ENCODE data around the gene HAX1. TPM values are rescaled to one million over a fixed set of nuclear protein-coding genes. Genes with fewer than 3 reads are reported as not detected.
A peak's percentile ranks its signal among the peaks of the same experiment; 100 is the strongest.

Gene HAX1
- total and polyA plus RNA-seq, 9 donors, result 57.1 to 88.2 (median 68.0) TPM

DNA sequence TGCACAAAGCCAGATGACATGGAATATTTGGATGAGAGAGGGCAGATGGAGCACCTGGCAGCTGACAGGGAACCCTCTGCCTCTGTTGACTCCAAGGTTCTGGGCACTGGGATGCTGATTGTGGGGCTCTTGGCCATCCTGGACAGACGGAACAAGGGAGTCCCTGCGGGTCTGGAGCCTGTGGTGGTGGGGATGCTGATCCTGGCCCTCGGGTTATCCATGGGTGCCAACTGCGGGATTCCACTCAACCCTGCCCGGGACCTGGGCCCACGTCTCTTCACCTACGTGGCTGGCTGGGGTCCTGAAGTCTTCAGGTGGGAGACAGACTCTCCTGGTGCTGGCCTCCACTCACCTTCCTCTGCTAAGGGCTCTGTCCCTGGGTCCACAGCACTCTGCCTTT, 51.1 kb downstream of the HAX1 start:
- DNase-seq, result peak; percentile 1
- Histone ChIP-seq H3K27me3 (ENCODE audit: control insufficient read depth, insufficient read depth, low read length) (peaks cover 13% of the 10 kb centered on the region), H3K9me3 (replicated peaks; ENCODE audit: control insufficient read depth, low read depth, low read length) (no peaks in the 10 kb centered on the region), H3K4me1 (ENCODE audit: control insufficient read depth, insufficient read depth, low read length) (peaks cover 38% of the 10 kb centered on the region), H3K36me3 (ENCODE audit: control insufficient read depth, insufficient read depth, low read length) (no peaks in the 10 kb centered on the region), H3K27ac (ENCODE audit: low read length) (no peak overlapping the region), H3K4me3 (ENCODE audit: low read length) (no peak overlapping the region)
- 91% methylated on average over 5 of the region's 7 CpGs for WGBS (ENCODE audit: insufficient coverage)

DNA sequence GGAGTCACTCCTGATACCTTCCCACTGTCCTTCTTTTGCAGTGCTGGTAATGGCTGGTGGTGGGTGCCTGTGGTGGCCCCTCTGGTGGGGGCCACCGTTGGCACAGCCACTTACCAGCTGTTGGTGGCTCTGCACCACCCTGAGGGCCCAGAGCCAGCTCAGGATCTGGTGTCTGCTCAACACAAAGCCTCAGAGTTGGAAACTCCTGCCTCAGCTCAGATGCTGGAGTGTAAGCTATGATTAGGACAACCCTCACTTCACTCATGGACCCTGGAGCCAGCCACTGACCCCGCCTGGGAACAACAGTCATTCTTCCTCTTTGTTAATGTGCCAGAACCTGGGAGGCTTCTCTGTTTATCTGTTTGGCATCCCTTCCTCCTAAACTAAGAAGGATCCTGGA, 51.8 kb downstream of the HAX1 start:
- H3K9me3 ChIP-seq (replicated peaks; ENCODE audit: control insufficient read depth, low read depth, low read length), result no peaks in the 10 kb centered on the region
- peak; percentile 38 for DNase-seq
- H3K4me3 ChIP-seq (ENCODE audit: low read length), result no peak overlapping the region
- H3K27ac ChIP-seq (ENCODE audit: low read length), result no peak overlapping the region
- H3K27me3 ChIP-seq (ENCODE audit: control insufficient read depth, insufficient read depth, low read length), result peaks cover 15% of the 10 kb centered on the region
- no CpG with 5 or more reads among the region's 2 CpGs for WGBS (ENCODE audit: insufficient coverage)
- peaks cover 43% of the 10 kb centered on the region for H3K4me1 ChIP-seq (ENCODE audit: control insufficient read depth, insufficient read depth, low read length)
- H3K36me3 ChIP-seq (ENCODE audit: control insufficient read depth, insufficient read depth, low read length), result no peaks in the 10 kb centered on the region

DNA sequence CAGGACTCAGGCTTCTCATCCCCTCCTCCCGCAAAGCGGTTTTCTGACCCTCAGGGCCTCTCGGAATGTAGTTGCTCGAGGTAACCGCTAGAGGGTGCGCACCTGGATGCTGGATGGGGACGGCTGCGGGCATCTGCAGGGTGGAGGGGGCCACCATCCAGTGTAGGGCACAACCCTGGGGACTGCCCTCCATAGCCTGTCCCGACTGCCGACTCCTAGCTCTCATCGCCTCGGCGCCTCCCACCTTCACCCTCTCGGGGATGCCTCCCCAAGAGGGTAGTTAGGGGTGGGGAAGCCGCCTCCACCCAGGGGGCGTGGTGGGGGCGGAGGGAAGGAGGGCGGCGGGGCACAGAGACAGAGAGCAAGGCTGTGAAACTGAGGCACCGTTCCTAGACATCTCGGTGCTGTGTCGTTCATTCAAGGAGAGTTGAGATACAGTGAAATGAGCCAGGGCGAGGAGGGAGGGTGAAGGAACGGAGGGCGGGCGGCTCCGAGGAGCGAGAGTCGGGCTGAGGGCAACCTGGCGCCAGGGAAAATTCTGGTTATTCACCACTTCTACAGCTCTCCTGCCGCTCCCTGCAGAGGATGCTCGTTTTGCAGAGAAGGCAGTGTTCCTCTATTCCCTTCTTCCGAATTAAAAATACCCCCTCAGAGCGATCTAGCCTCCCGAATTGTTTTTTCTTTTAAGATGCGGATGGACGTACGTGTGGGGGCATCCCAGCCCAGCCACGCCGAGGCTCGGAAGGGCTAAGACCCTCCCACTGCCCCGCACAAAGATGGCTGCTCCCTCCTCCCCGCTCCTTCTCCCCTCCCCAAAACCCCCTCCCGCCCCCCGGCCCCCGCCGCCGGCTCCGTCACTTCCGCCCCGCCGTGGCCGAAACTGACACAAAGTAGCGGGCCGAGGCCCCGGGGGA, 52.5 kb downstream of the HAX1 start, which contains the start of gene ATP8B2:
Gene ATP8B2, plus strand, starts transcription at position 857 of the 914 bp plus-strand sequence. CDS start 2,617 bp downstream, outside the sequence.
- WGBS (ENCODE audit: insufficient coverage), result 0% methylated on average over 12 of the region's 56 CpGs
- Histone ChIP-seq H3K27ac (ENCODE audit: low read length) (peak within 1 kb of the TSS; percentile 98), H3K27me3 (ENCODE audit: control insufficient read depth, insufficient read depth, low read length) (peaks cover 15% of the 10 kb centered on the region), H3K36me3 (ENCODE audit: control insufficient read depth, insufficient read depth, low read length) (peaks cover under 1% of the 10 kb centered on the region), H3K4me3 (ENCODE audit: low read length) (peak within 1 kb of the TSS; percentile 83), H3K4me1 (ENCODE audit: control insufficient read depth, insufficient read depth, low read length) (peaks cover 48% of the 10 kb centered on the region), H3K9me3 (replicated peaks; ENCODE audit: control insufficient read depth, low read depth, low read length) (no peaks in the 10 kb centered on the region)
- peak; percentile 94 for DNase-seq

Other genes starting within 250 kb of the HAX1 start
- gene NUP210L, start 117.6 kb upstream of the HAX1 start, total RNA-seq, result 0.04 TPM
- gene NUP210L, start 117.6 kb upstream of the HAX1 start, polyA plus RNA-seq (ENCODE audit: insufficient read depth in 1 of 8, insufficient read length in 8 of 8, low replicate concordance in 1 of 8), result under 1 TPM in 4 of 8 donors, not detected in 4; 0.04 to 0.19 (median 0.11) TPM
- 281 TPM for gene TPM3, start 80.5 kb upstream of the HAX1 start, total RNA-seq
- gene TPM3, start 80.5 kb upstream of the HAX1 start, polyA plus RNA-seq (ENCODE audit: insufficient read depth in 1 of 8, insufficient read length in 8 of 8, low replicate concordance in 1 of 8), result 1,000 to 10,000 TPM in 1 of 8 donors, 100 to 1,000 TPM in 7; 374 to 1,141 (median 473) TPM
- not detected for gene CFAP141, start 66.3 kb upstream of the HAX1 start, total RNA-seq
- under 1 TPM in 1 of 8 donors, not detected in 7; 0.33 TPM for gene CFAP141, start 66.3 kb upstream of the HAX1 start, polyA plus RNA-seq (ENCODE audit: insufficient read depth in 1 of 8, insufficient read length in 8 of 8, low replicate concordance in 1 of 8)
- gene UBAP2L, start 51.7 kb upstream of the HAX1 start, total RNA-seq, result 42.7 TPM
- gene UBAP2L, start 51.7 kb upstream of the HAX1 start, polyA plus RNA-seq (ENCODE audit: insufficient read depth in 1 of 8, insufficient read length in 8 of 8, low replicate concordance in 1 of 8), result 100 to 1,000 TPM in 7 of 8 donors, 10 to 100 TPM in 1; 99.2 to 129 (median 107) TPM
- 0.04 TPM for gene AQP10, start 48.5 kb downstream of the HAX1 start, total RNA-seq
- 1 to 10 TPM in 1 of 8 donors, under 1 TPM in 2, not detected in 5; 0.09 to 2.2 (median 0.17) TPM for gene AQP10, start 48.5 kb downstream of the HAX1 start, polyA plus RNA-seq (ENCODE audit: insufficient read depth in 1 of 8, insufficient read length in 8 of 8, low replicate concordance in 1 of 8)
- gene ATP8B2, start 52.9 kb downstream of the HAX1 start, total RNA-seq, result 33.8 TPM
- 10 to 100 TPM; 16.4 to 33.4 (median 24.2) TPM for gene ATP8B2, start 52.9 kb downstream of the HAX1 start, polyA plus RNA-seq (ENCODE audit: insufficient read depth in 1 of 8, insufficient read length in 8 of 8, low replicate concordance in 1 of 8)
- 5.6 TPM for gene IL6R, start 132.7 kb downstream of the HAX1 start, total RNA-seq
- 1 to 10 TPM; 2.7 to 7.6 (median 5.1) TPM for gene IL6R, start 132.7 kb downstream of the HAX1 start, polyA plus RNA-seq (ENCODE audit: insufficient read depth in 1 of 8, insufficient read length in 8 of 8, low replicate concordance in 1 of 8)
- 0.98 TPM for gene TDRD10, start 229.6 kb downstream of the HAX1 start, total RNA-seq
- gene TDRD10, start 229.6 kb downstream of the HAX1 start, polyA plus RNA-seq (ENCODE audit: insufficient read depth in 1 of 8, insufficient read length in 8 of 8, low replicate concordance in 1 of 8), result 1 to 10 TPM; 1.0 to 3.7 (median 1.7) TPM
- 8.2 TPM for gene SHE, start 229.8 kb downstream of the HAX1 start, total RNA-seq
- gene SHE, start 229.8 kb downstream of the HAX1 start, polyA plus RNA-seq (ENCODE audit: insufficient read depth in 1 of 8, insufficient read length in 8 of 8, low replicate concordance in 1 of 8), result 10 to 100 TPM in 1 of 8 donors, 1 to 10 TPM in 7; 7.3 to 10.4 (median 8.5) TPM

Measured in muscle of leg (tissue), 11 donors.